ENCODE results near the gene SGCD.

DNA sequence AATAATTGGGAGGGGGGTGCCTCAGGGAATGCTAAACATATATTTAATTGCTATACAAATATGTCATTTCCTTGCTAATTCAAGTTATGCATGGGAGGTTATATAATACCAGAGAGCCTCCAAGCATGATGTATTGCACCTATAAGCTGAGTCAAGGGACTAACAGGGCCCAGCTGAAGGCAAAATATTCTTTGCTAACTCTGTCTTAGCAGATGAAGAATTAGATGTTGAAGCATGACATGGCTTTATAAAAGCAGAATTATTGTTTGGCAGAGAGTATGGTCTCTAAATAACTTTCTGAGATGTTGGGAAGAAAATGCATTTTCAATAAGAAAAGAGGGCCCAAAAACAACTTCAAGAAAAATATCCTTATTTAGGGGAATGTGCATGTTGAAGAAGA is 60.4 kb downstream of the SGCD start:
- TF ChIP-seq, protein P1, sequence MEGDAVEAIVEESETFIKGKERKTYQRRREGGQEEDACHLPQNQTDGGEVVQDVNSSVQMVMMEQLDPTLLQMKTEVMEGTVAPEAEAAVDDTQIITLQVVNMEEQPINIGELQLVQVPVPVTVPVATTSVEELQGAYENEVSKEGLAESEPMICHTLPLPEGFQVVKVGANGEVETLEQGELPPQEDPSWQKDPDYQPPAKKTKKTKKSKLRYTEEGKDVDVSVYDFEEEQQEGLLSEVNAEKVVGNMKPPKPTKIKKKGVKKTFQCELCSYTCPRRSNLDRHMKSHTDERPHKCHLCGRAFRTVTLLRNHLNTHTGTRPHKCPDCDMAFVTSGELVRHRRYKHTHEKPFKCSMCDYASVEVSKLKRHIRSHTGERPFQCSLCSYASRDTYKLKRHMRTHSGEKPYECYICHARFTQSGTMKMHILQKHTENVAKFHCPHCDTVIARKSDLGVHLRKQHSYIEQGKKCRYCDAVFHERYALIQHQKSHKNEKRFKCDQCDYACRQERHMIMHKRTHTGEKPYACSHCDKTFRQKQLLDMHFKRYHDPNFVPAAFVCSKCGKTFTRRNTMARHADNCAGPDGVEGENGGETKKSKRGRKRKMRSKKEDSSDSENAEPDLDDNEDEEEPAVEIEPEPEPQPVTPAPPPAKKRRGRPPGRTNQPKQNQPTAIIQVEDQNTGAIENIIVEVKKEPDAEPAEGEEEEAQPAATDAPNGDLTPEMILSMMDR (conservative IDR thresholded peaks at IDR 0.05; ENCODE audit: low read length): no peak
- TF ChIP-seq EZH2phosphoT487 (IDR thresholded peaks at IDR 0.05; ENCODE audit: borderline replicate concordance): no peak

Data from Loucy (cell line).